Keratinocyte (primary cell): ENCODE results near the gene RNU6-1. TPM values are rescaled to one million over a fixed set of nuclear protein-coding genes. Genes with fewer than 3 reads are reported as not detected.

Experiments used
- DNase-seq: peaks from one replicate; pipeline ENCODE4 v3.0.0-alpha.2; 2011; ENCODE audit warnings: low read depth, missing footprints, low spot score
- FAIRE-seq: peaks from 2 replicates; lab custom pipeline; 2011; peaks lifted over from hg19 to GRCh38; lab: Jason Lieb, UNC
- H2AFZ ChIP-seq: 2 replicates; pipeline ENCODE4 v1.6.0; 2012; ENCODE audit warnings: low read length, control low read depth, inconsistent platforms; ENCODE audit not compliant: control insufficient read depth
- H3K27ac ChIP-seq: 2 replicates; pipeline ENCODE4 v1.5.1; 2011; ENCODE audit warnings: low read length; ENCODE audit not compliant: control insufficient read depth, insufficient read depth
- H3K27me3 ChIP-seq: 3 replicates; pipeline ENCODE4 v1.6.0; 2011; ENCODE audit warnings: low read length; ENCODE audit not compliant: control insufficient read depth, insufficient read depth; ENCODE audit errors: extremely low read depth
- H3K36me3 ChIP-seq, 2 experiments: 2 replicates in 1 of 2; 3 replicates in 1 of 2; pipeline ENCODE4 v1.5.1; 2011; ENCODE audit warnings: low read length in 2 of 2, mild to moderate bottlenecking in 1 of 2; ENCODE audit not compliant: control insufficient read depth in 2 of 2, insufficient read depth in 2 of 2; ENCODE audit errors: extremely low read depth in 1 of 2
- H3K4me1 ChIP-seq: 3 replicates; pipeline ENCODE4 v1.5.1; 2011; ENCODE audit warnings: low read length; ENCODE audit not compliant: control insufficient read depth, insufficient read depth; ENCODE audit errors: extremely low read depth
- H3K4me2 ChIP-seq: 3 replicates; pipeline ENCODE4 v1.6.0; 2011; ENCODE audit warnings: low read depth, low read length; ENCODE audit not compliant: control insufficient read depth, insufficient read depth; ENCODE audit errors: extremely low read depth
- H3K4me3 ChIP-seq, 3 experiments: fragments of 200-600 bp in 1 of 3; sonication (generic) in 1 of 3; 2 replicates in 2 of 3; 3 replicates in 1 of 3; pipeline ENCODE4 v1.5.1; 2011 to 2016; ENCODE audit warnings: low read length in 3 of 3, mild to moderate bottlenecking in 3 of 3, control low read depth in 2 of 3, inconsistent platforms in 1 of 3, low read depth in 1 of 3, mixed read lengths in 1 of 3, mixed run types in 1 of 3, moderate library complexity in 1 of 3; ENCODE audit not compliant: control insufficient read depth in 2 of 3, insufficient read depth in 2 of 3; ENCODE audit errors: extremely low read depth in 1 of 3
- H3K79me2 ChIP-seq: 2 replicates; pipeline ENCODE4 v1.6.0; 2012; ENCODE audit warnings: low read length; ENCODE audit not compliant: control insufficient read depth, insufficient read depth
- H3K9ac ChIP-seq: 3 replicates; pipeline ENCODE4 v1.6.0; 2011; ENCODE audit warnings: low read length; ENCODE audit not compliant: control insufficient read depth, insufficient read depth; ENCODE audit errors: extremely low read depth
- H3K9me1 ChIP-seq: 3 replicates; pipeline ENCODE4 v1.6.0; 2011; ENCODE audit warnings: low read length; ENCODE audit not compliant: control insufficient read depth, insufficient read depth; ENCODE audit errors: extremely low read depth
- H3K9me3 ChIP-seq: 2 replicates; pipeline ENCODE4 v1.5.1; 2012; ENCODE audit warnings: low read depth, low read length; ENCODE audit not compliant: control insufficient read depth
- H4K20me1 ChIP-seq: 3 replicates; pipeline ENCODE4 v1.6.0; 2011; ENCODE audit warnings: low read length; ENCODE audit not compliant: control insufficient read depth, insufficient read depth; ENCODE audit errors: extremely low read depth
- CTCF ChIP-seq, 3 experiments: IDR thresholded peaks in 1 of 3; conservative IDR thresholded peaks in 1 of 3; optimal IDR thresholded peaks in 1 of 3; 2 replicates in 2 of 3; 3 replicates in 1 of 3; pipeline versions ENCODE3 to v1.5.1; 2011; ENCODE audit warnings: low read length in 3 of 3, mild to moderate bottlenecking in 3 of 3, moderate library complexity in 2 of 3, control low read depth in 1 of 3, inconsistent platforms in 1 of 3; ENCODE audit not compliant: insufficient read depth in 2 of 3; ENCODE audit errors: extremely low read depth in 1 of 3
- EZH2 ChIP-seq: IDR thresholded peaks from one replicate; pipeline ENCODE4 v1.6.1; 2012; ENCODE audit warnings: inconsistent platforms, mild to moderate bottlenecking, low read length, moderate library complexity
- dilution Hi-C: fragments of 300-500 bp; cut with MboI; formaldehyde crosslinking; loops from one replicate; pipeline ENCODE4 v1.7.0; 2020; ENCODE audit warnings: low sequenced_read_pairs; ENCODE audit not compliant: extremely low pct_ligation_motif_present
- polyA plus RNA-seq, 5 experiments: library from polyadenylated mRNA; depleted of rRNA in 3 of 5; stranded (reverse) in 3 of 5; stranded (forward) in 1 of 5; unstranded in 1 of 5; fragments of >200 nt; gene quantifications; 1 replicate in 1 of 5; 2 replicates in 3 of 5; 3 replicates in 1 of 5; pipeline versions ENCODE4 v1.2.1 to v1.2.3, GENCODE V29; 2011 to 2012; ENCODE audit warnings: missing spikeins in 2 of 5, low read depth in 1 of 5, low replicate concordance in 1 of 5

RNU6-1 gene
- polyA plus RNA-seq, 1 donor (not counting 4 experiments of a cell fraction or from before 2014, with no cell fraction given): not detected

- H3K79me2 ChIP-seq: no peaks in the 10 kb centered on the region
- TF ChIP-seq EZH2: no peak
- no peak for TF ChIP-seq CTCF (optimal IDR thresholded peaks at IDR 0.05 in 1 of 3, IDR thresholded peaks at IDR 0.05 in 1 of 3, conservative IDR thresholded peaks at IDR 0.05 in 1 of 3; ENCODE audit: extremely low read depth in 1 of 3, insufficient read depth in 2 of 3, low read length in 3 of 3)
- dilution Hi-C loops: no loop called here
- no peaks in the 10 kb centered on the region for H3K9me3 ChIP-seq
- FAIRE-seq (no peak), DNase-seq (no peak)
- H2AFZ ChIP-seq: no peak overlapping the region
- H3K9ac ChIP-seq: no peak overlapping the region
- no peaks in the 10 kb centered on the region for H3K9me1 ChIP-seq
- no peak overlapping the region for H3K4me2 ChIP-seq
- H3K4me3 ChIP-seq: no peak overlapping the region
- no peak overlapping the region for H3K27ac ChIP-seq
- peaks cover 9% of the 10 kb centered on the region for H4K20me1 ChIP-seq
- no peaks in the 10 kb centered on the region for H3K36me3 ChIP-seq
- no peaks in the 10 kb centered on the region for H3K4me1 ChIP-seq
- H3K27me3 ChIP-seq: peaks cover 72% of the 10 kb centered on the region
Measured at GRCh38 chr15:67819636-67820035, 20.2 kb downstream of the RNU6-1 start.

- dilution Hi-C loops: no loop called here
- no peak overlapping the region for H3K4me2 ChIP-seq
- TF ChIP-seq EZH2 (no peak), CTCF (optimal IDR thresholded peaks at IDR 0.05 in 1 of 3, IDR thresholded peaks at IDR 0.05 in 1 of 3, conservative IDR thresholded peaks at IDR 0.05 in 1 of 3; ENCODE audit: extremely low read depth in 1 of 3, insufficient read depth in 2 of 3, low read length in 3 of 3) (no peak)
- H3K27me3 ChIP-seq: peaks cover 61% of the 10 kb centered on the region
- H3K9me3 ChIP-seq: no peaks in the 10 kb centered on the region
- FAIRE-seq (no peak), DNase-seq (no peak)
- H3K9me1 ChIP-seq: no peaks in the 10 kb centered on the region
- H3K4me3 ChIP-seq: no peak overlapping the region
- no peak overlapping the region for H3K27ac ChIP-seq
- H3K9ac ChIP-seq: no peak overlapping the region
- H3K36me3 ChIP-seq: no peaks in the 10 kb centered on the region
- no peak overlapping the region for H2AFZ ChIP-seq
- H3K4me1 ChIP-seq: no peaks in the 10 kb centered on the region
- no peaks in the 10 kb centered on the region for H3K79me2 ChIP-seq
- peaks cover 8% of the 10 kb centered on the region for H4K20me1 ChIP-seq
Measured at GRCh38 chr15:67818464-67818863, 21.4 kb downstream of the RNU6-1 start.
